PC-3 (cell line): ENCODE measurements around the gene LAMA3.

Experiments
- CTCF ChIP-seq: fragments of 300-600 bp; sonication (generic); conservative IDR thresholded peaks from 2 replicates; pipeline ENCODE4 v1.5.1; 2017; ENCODE audit warnings: antibody characterized with exemption, low read depth, mild to moderate bottlenecking, low read length
- EZH2 ChIP-seq: fragments of 300-600 bp; sonication (generic); IDR thresholded peaks from one replicate; pipeline ENCODE4 v1.6.1; 2017; ENCODE audit warnings: antibody characterized with exemption, mild to moderate bottlenecking, low read length; ENCODE audit not compliant: unreplicated experiment

GRCh38 chr18:23902396-23902795 is 213.1 kb downstream of the LAMA3 start:
- TF ChIP-seq CTCF (no peak), EZH2 (no peak)
